Loucy (cell line): ENCODE data around the gene PEF1.

Experiments used
- H2AFZ ChIP-seq: fragments of 200-600 bp; sonication (generic); 2 replicates; pipeline ENCODE4 v1.6.0; 2016; ENCODE audit warnings: antibody characterized with exemption, mild to moderate bottlenecking, low read length, moderate library complexity
- H3F3A ChIP-seq: fragments of 200-600 bp; 2 replicates; pipeline ENCODE4 v1.6.0; 2016; ENCODE audit warnings: antibody characterized with exemption, low read depth, mild to moderate bottlenecking
- H3K27me3 ChIP-seq: fragments of 200-600 bp; sonication (generic); 2 replicates; pipeline ENCODE4 v1.6.1; 2014; ENCODE audit warnings: low read length, mild to moderate bottlenecking; ENCODE audit not compliant: insufficient read depth, poor library complexity, severe bottlenecking
- H3K36me3 ChIP-seq: fragments of 200-600 bp; sonication (generic); 2 replicates; pipeline ENCODE4 v1.6.1; 2016; ENCODE audit warnings: low read length; ENCODE audit not compliant: insufficient read depth
- H3K4me1 ChIP-seq: fragments of 200-600 bp; sonication (generic); 2 replicates; pipeline ENCODE4 v1.5.1; 2014; ENCODE audit warnings: low read length, mild to moderate bottlenecking; ENCODE audit not compliant: insufficient read depth, poor library complexity, severe bottlenecking
- H3K4me2 ChIP-seq: fragments of 200-600 bp; sonication (generic); 2 replicates; pipeline ENCODE4 v1.6.0; 2014; ENCODE audit warnings: antibody characterized with exemption, low read length, low read depth, mild to moderate bottlenecking; ENCODE audit not compliant: poor library complexity, severe bottlenecking
- H3K4me3 ChIP-seq: fragments of 200-600 bp; sonication (generic); 2 replicates; pipeline ENCODE4 v1.5.1; 2014; ENCODE audit warnings: low read length, mild to moderate bottlenecking, mixed read lengths; ENCODE audit not compliant: poor library complexity, severe bottlenecking
- H3K79me2 ChIP-seq: fragments of 200-600 bp; sonication (generic); 2 replicates; pipeline ENCODE4 v1.6.1; 2014; ENCODE audit warnings: low read length; ENCODE audit not compliant: insufficient read depth
- H3K9ac ChIP-seq: fragments of 200-600 bp; sonication (generic); 2 replicates; pipeline ENCODE4 v1.6.0; 2014; ENCODE audit warnings: mild to moderate bottlenecking, low read depth, low read length, moderate library complexity; ENCODE audit not compliant: poor library complexity, severe bottlenecking
- H3K9me2 ChIP-seq: fragments of 200-600 bp; sonication (generic); replicated peaks from 2 replicates; pipeline ENCODE4 v1.6.1; 2016; ENCODE audit warnings: low read depth, low read length, mixed read lengths
- H3K9me3 ChIP-seq: fragments of 200-600 bp; sonication (generic); 2 replicates; pipeline ENCODE4 v1.6.1; 2014; ENCODE audit warnings: mild to moderate bottlenecking, antibody characterized with exemption, low read length, low read depth; ENCODE audit not compliant: insufficient read depth
- H4K20me1 ChIP-seq: fragments of 200-600 bp; sonication (generic); 2 replicates; pipeline ENCODE4 v1.6.0; 2014; ENCODE audit warnings: antibody characterized with exemption, low read length, mild to moderate bottlenecking; ENCODE audit not compliant: insufficient read depth, poor library complexity, severe bottlenecking
- EZH2phosphoT487 ChIP-seq: fragments of 200-600 bp; IDR thresholded peaks from 2 replicates; pipeline ENCODE4 v1.6.1; 2018; ENCODE audit warnings: antibody characterized with exemption, mild to moderate bottlenecking, moderate library complexity, borderline replicate concordance
- TF ChIP-seq, protein P1 (sequence below): fragments of 200-600 bp; sonication (generic); conservative IDR thresholded peaks from 2 replicates; pipeline ENCODE4 v1.5.1; 2014; ENCODE audit warnings: mild to moderate bottlenecking, antibody characterized with exemption, low read length

The PEF1 gene

DNA sequence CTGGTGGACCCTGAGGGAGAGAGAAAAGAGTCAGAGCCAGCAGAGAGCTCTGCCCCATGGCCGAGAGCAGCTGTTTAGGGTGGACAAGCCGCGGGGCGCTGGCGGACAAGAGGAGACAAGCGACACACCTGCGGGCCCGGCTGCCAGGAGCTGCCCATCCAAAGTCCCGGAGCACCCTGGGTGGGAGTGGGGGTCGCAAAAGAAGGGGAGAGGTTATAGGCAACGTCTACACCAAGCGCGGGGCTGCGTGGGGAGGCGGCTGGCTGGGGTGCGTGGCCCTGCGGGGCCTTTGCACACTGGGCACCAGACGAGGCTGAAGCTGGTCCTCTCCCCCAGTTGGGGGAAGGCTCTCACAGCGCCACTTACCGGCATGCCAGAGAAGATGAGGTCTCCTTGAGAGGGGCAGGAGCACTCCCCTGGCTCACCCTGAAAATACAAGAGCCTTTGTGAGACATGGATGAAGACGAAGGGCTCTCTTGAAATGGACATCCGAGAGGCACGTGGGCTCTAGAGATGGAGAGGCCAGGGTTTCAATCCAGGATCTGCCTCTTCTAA, 35.1 kb upstream of the PEF1 start:
- TF ChIP-seq, protein P1, sequence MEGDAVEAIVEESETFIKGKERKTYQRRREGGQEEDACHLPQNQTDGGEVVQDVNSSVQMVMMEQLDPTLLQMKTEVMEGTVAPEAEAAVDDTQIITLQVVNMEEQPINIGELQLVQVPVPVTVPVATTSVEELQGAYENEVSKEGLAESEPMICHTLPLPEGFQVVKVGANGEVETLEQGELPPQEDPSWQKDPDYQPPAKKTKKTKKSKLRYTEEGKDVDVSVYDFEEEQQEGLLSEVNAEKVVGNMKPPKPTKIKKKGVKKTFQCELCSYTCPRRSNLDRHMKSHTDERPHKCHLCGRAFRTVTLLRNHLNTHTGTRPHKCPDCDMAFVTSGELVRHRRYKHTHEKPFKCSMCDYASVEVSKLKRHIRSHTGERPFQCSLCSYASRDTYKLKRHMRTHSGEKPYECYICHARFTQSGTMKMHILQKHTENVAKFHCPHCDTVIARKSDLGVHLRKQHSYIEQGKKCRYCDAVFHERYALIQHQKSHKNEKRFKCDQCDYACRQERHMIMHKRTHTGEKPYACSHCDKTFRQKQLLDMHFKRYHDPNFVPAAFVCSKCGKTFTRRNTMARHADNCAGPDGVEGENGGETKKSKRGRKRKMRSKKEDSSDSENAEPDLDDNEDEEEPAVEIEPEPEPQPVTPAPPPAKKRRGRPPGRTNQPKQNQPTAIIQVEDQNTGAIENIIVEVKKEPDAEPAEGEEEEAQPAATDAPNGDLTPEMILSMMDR, result no peak
- no peak for TF ChIP-seq EZH2phosphoT487
- Histone ChIP-seq H3K9me2 (no peaks in the 10 kb centered on the region), H3K79me2 (no peaks in the 10 kb centered on the region), H3K27me3 (peaks cover 4% of the 10 kb centered on the region), H3K4me1 (no peaks in the 10 kb centered on the region), H2AFZ (no peak overlapping the region), H3K4me3 (no peak overlapping the region), H3K9ac (no peak overlapping the region), H4K20me1 (no peaks in the 10 kb centered on the region), H3K9me3 (no peaks in the 10 kb centered on the region), H3F3A (no peaks in the 10 kb centered on the region), H3K36me3 (no peaks in the 10 kb centered on the region), H3K4me2 (no peak overlapping the region)

DNA sequence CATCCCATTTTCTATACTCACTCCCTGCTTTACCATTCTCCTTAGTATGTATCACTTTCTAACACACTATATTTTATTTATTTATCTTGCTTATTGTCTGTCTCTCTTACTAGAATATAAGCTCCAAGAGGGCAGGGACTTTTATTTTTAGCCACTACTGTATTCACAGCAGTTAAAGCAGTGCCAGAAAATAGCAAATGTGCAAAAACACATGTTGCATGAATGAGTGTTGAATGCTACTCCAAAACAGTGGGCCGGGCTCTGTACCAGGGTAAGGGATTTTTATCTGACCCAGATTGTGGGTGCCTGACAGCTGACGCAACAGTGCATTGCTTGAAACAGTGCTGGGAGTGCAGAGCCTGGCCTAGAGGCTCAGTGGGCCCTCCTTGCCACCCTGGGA, 34.4 kb upstream of the PEF1 start:
- no peak overlapping the region for H3K4me2 ChIP-seq
- H3K36me3 ChIP-seq, result no peaks in the 10 kb centered on the region
- H3K79me2 ChIP-seq, result no peaks in the 10 kb centered on the region
- no peaks in the 10 kb centered on the region for H3K9me2 ChIP-seq
- H3K4me3 ChIP-seq, result no peak overlapping the region
- no peaks in the 10 kb centered on the region for H4K20me1 ChIP-seq
- H3K27me3 ChIP-seq, result peaks cover 4% of the 10 kb centered on the region
- TF ChIP-seq EZH2phosphoT487, result no peak
- TF ChIP-seq, protein P1, result no peak
- no peaks in the 10 kb centered on the region for H3F3A ChIP-seq
- H3K9me3 ChIP-seq, result no peaks in the 10 kb centered on the region
- no peaks in the 10 kb centered on the region for H3K4me1 ChIP-seq
- no peak overlapping the region for H3K9ac ChIP-seq
- no peak overlapping the region for H2AFZ ChIP-seq

DNA sequence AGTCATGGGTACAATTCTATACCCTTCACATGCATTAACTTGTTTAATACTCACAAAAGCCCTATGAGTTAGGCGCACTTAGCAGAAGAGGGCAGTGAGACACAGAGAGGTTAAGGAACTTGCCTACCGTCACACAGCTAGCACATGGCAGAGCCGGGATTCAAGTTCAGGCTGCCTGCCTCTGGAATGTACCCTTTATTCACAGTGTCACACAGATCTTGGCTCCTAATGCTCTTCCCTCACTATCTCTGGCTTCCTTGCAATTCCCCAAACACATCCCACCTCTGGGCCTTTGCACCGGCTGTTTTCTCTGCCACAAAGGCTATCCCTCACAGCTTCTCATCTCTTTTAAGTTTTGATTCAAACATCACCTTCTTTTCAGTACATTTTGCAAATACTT, 34.0 kb upstream of the PEF1 start:
- no peaks in the 10 kb centered on the region for H3K9me2 ChIP-seq
- peaks cover 4% of the 10 kb centered on the region for H3K27me3 ChIP-seq
- H2AFZ ChIP-seq, result no peak overlapping the region
- no peaks in the 10 kb centered on the region for H3K36me3 ChIP-seq
- H3K79me2 ChIP-seq, result no peaks in the 10 kb centered on the region
- H4K20me1 ChIP-seq, result no peaks in the 10 kb centered on the region
- H3K4me3 ChIP-seq, result no peak overlapping the region
- H3K9me3 ChIP-seq, result no peaks in the 10 kb centered on the region
- no peaks in the 10 kb centered on the region for H3F3A ChIP-seq
- no peak overlapping the region for H3K9ac ChIP-seq
- TF ChIP-seq EZH2phosphoT487, result no peak
- TF ChIP-seq, protein P1, result no peak
- H3K4me1 ChIP-seq, result no peaks in the 10 kb centered on the region
- no peak overlapping the region for H3K4me2 ChIP-seq
